ENCODE data around the gene PGGHG. TPM values are rescaled to one million over a fixed set of nuclear protein-coding genes. Genes with fewer than 3 reads are reported as not detected.

The PGGHG gene
- total RNA-seq, 1 donor from 2014 or later: 13.1 TPM

DNA sequence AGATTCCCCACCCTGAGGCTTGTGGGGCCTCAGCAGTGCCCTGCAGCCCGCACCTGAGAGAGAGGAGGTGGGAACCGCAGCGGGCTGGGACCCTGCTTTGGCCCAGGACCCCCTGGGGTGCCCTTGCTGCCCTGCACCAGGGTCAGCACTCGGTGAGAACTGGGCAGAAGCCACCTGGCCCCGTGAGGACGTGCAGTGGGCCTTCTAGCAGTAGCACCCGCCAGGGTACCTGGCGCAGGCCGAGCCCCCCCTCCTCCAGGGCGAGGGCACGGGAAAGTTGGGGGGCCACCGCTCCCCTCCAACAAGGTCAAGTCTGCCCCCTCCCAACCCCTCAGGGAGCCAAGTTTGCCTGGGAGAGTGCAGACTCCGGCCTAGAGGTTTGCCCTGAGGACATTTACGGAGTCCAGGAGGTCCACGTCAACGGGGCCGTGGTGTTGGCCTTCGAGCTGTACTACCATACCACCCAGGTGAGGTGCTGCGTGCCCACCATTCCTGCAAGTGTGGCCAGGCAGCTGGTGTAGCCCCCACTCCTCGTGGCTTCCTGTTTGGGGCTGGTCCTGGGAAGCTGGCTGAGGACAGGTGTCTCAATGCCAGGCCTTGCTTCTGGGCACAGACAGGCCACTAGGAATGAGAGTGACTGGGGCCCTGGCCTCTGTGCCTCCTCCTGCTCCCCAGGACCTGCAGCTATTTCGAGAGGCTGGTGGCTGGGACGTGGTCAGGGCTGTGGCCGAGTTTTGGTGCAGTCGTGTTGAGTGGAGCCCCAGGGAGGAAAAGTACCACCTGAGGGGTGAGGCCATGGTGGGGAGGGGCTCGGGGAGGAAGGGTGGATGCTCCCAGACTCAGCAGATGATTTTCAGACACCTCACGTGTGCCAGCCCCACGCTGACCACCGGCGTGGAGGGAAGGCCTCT lies 3.5 kb downstream of the PGGHG start:
- TF ChIP-seq, protein P1, sequence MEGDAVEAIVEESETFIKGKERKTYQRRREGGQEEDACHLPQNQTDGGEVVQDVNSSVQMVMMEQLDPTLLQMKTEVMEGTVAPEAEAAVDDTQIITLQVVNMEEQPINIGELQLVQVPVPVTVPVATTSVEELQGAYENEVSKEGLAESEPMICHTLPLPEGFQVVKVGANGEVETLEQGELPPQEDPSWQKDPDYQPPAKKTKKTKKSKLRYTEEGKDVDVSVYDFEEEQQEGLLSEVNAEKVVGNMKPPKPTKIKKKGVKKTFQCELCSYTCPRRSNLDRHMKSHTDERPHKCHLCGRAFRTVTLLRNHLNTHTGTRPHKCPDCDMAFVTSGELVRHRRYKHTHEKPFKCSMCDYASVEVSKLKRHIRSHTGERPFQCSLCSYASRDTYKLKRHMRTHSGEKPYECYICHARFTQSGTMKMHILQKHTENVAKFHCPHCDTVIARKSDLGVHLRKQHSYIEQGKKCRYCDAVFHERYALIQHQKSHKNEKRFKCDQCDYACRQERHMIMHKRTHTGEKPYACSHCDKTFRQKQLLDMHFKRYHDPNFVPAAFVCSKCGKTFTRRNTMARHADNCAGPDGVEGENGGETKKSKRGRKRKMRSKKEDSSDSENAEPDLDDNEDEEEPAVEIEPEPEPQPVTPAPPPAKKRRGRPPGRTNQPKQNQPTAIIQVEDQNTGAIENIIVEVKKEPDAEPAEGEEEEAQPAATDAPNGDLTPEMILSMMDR (conservative IDR thresholded peaks at IDR 0.05; ENCODE audit: low read depth, low read length): no peak
- H3K4me3 ChIP-seq (ENCODE audit: low read depth, low read length): no peak overlapping the region
- DNase-seq (ENCODE audit: low read depth): no peak

DNA sequence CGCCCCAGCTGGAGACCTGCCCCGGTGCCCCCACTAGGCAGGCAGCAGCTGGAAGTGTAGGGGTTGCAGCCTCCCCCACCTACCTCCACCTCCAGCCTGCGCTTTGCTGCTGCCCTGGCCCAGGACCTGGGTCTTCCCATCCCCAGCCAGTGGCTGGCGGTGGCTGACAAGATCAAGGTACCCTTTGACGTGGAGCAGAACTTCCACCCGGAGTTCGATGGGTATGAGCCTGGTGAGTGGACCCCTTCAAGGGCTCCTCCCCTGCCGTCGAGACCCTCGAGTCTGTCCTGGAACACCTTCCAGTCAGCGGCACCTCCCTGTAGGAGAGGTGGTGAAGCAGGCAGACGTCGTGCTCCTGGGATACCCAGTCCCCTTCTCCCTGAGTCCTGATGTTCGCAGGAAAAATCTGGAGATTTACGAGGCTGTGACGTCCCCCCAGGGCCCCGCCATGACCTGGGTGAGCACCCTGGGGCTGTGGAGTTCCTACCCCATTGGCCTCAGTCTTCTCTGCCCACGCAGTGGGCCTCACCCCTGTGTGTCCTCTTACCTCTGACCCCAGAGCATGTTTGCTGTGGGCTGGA lies 4.4 kb downstream of the PGGHG start:
- DNase-seq (ENCODE audit: low read depth): no peak
- TF ChIP-seq, protein P1 (conservative IDR thresholded peaks at IDR 0.05; ENCODE audit: low read depth, low read length): no peak
- no peak overlapping the region for H3K4me3 ChIP-seq (ENCODE audit: low read depth, low read length)

DNA sequence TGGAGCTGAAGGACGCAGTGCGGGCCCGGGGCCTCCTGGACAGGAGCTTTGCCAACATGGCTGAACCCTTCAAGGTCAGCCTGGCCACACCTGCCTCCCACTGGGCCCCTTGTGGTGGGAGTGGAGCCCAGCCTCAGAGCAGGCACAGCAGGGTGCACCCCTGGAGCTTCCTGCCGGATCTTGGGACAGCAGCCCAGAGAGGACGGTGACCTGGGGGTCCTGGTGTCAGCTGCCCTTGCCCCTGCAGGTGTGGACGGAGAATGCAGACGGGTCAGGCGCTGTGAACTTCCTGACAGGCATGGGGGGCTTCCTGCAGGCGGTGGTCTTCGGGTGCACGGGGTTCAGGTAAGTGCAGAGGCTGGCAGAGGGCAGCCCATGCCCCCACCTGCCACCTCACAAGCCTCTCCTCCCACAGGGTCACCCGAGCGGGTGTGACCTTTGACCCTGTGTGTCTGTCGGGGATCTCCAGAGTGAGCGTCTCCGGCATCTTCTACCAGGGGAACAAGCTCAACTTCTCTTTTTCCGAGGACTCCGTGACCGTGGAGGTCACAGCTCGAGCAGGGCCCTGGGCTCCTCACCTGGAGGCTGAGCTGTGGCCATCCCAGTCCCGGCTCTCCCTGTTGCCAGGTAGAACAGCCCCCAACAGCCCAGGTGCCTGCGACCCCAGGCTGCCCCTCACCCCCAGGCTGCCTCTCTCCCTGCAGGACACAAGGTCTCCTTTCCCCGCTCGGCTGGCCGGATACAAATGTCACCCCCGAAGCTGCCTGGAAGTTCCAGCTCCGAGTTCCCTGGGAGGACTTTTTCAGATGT lies 5.1 kb downstream of the PGGHG start:
- TF ChIP-seq, protein P1 (conservative IDR thresholded peaks at IDR 0.05; ENCODE audit: low read depth, low read length): no peak
- no peak overlapping the region for H3K4me3 ChIP-seq (ENCODE audit: low read depth, low read length)
- DNase-seq (ENCODE audit: low read depth): no peak

DNA sequence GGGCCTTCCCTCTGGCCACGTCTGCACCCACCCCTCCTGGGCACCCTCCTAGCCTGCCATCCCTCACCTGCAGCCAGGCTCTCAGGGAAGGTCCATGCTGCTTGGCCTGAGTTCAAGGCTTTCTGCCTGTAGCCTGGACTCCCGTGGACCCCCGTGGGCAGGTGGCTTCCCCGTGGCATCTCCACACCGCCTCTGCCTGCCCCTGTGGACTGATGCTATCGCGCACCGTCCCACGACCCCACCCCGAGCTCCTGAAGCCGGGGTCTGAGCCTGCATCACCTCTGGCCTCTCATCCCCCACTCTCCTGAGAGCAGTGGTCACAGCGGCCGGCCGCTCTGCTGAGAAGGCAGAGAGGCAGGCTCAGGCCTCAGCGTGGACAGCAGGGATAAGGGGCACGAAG lies 5.9 kb downstream of the PGGHG start:
- TF ChIP-seq, protein P1 (conservative IDR thresholded peaks at IDR 0.05; ENCODE audit: low read depth, low read length): no peak
- DNase-seq (ENCODE audit: low read depth): no peak
- H3K4me3 ChIP-seq (ENCODE audit: low read depth, low read length): no peak overlapping the region

DNA sequence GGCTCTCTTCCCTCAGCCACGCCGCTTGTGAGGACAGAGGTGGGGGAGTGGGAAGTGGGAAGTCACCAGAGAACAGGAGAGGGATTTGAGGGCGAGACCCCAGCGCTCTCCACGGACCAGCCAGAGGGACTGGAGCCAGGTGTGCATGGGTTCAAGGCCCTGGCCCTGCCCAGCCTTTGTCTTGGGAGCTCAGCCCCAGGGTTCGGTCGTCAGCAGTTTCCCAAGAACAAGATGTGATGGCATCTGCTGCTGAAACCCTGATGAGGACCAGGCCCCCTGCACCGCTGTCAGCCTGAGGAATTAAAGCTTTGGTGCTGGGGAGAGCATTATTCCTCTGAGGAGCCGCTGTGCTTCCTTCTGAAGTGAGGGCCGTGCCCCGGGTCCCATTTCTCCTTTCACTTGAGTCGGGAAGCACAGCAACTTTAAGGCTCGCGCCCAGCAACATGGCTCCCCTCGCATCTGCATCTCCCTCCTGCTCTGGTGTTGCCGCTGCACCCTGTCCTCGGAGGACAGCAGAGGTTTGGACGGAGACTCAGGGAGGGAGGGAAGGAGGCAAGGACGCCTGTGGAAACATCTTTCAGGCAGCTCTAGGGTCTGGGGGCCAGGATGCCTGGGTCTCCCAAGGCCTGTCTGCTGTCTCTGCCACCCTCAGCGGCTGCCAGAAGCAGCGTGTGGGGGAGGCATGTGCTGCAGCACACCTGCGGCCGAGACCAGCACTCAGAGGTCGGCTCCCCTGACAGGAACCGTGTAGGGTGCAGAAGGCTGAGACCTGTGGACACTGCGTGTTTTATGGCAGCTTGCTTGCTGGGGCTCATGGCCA lies 6.6 kb downstream of the PGGHG start:
- no peak for DNase-seq (ENCODE audit: low read depth)
- no peak overlapping the region for H3K4me3 ChIP-seq (ENCODE audit: low read depth, low read length)
- TF ChIP-seq, protein P1 (conservative IDR thresholded peaks at IDR 0.05; ENCODE audit: low read depth, low read length): no peak

All from epithelial cell of proximal tubule (primary cell).